Hepatocyte (in vitro differentiated cells): ENCODE measurements around the gene S100A16. TPM values are rescaled to one million over a fixed set of nuclear protein-coding genes. Genes with fewer than 3 reads are reported as not detected.

ENCODE experiments used
- DNase-seq: peaks from one replicate; pipeline ENCODE4 v3.0.0-alpha.2; 2016; ENCODE audit warnings: low spot score
- H2AFZ ChIP-seq: fragments of 200-600 bp; sonication (generic); 2 replicates; pipeline ENCODE4 v1.6.0; 2016; ENCODE audit warnings: antibody characterized with exemption, mild to moderate bottlenecking
- H3K27ac ChIP-seq: fragments of 200-600 bp; sonication (generic); 2 replicates; pipeline ENCODE4 v1.5.1; 2016; ENCODE audit warnings: mild to moderate bottlenecking
- H3K27me3 ChIP-seq: fragments of 200-600 bp; sonication (generic); 2 replicates; pipeline ENCODE4 v1.6.1; 2016
- H3K36me3 ChIP-seq: fragments of 200-600 bp; sonication (generic); replicated peaks from 2 replicates; pipeline ENCODE4 v1.5.1; 2016; ENCODE audit warnings: low read depth; ENCODE audit not compliant: insufficient read depth
- H3K4me1 ChIP-seq: fragments of 200-600 bp; sonication (generic); 2 replicates; pipeline ENCODE4 v1.5.1; 2016; ENCODE audit warnings: mild to moderate bottlenecking, moderate library complexity; ENCODE audit not compliant: insufficient read depth
- H3K4me2 ChIP-seq: fragments of 200-600 bp; sonication (generic); 2 replicates; pipeline ENCODE4 v1.6.0; 2016
- H3K4me3 ChIP-seq: fragments of 200-600 bp; sonication (generic); 2 replicates; pipeline ENCODE4 v1.5.1; 2016; ENCODE audit warnings: mild to moderate bottlenecking
- H3K79me2 ChIP-seq: fragments of 200-600 bp; sonication (generic); 2 replicates; pipeline ENCODE4 v1.6.0; 2017; ENCODE audit warnings: mild to moderate bottlenecking
- H3K9me2 ChIP-seq: fragments of 200-600 bp; sonication (generic); replicated peaks from 2 replicates; pipeline ENCODE4 v1.6.0; 2017; ENCODE audit warnings: mild to moderate bottlenecking; ENCODE audit not compliant: insufficient read depth
- H3K9me3 ChIP-seq: fragments of 200-600 bp; sonication (generic); 2 replicates; pipeline ENCODE4 v1.5.1; 2016; ENCODE audit warnings: low read depth, mild to moderate bottlenecking
- H4K20me1 ChIP-seq: fragments of 200-600 bp; sonication (generic); 2 replicates; pipeline ENCODE4 v1.6.0; 2016; ENCODE audit warnings: mild to moderate bottlenecking; ENCODE audit not compliant: insufficient read depth, poor library complexity, severe bottlenecking
- EZH2 ChIP-seq: fragments of 200-600 bp; sonication (generic); IDR thresholded peaks from 2 replicates; pipeline ENCODE4 v1.6.1; 2016; ENCODE audit warnings: antibody characterized with exemption, mild to moderate bottlenecking, borderline replicate concordance
- EZH2phosphoT487 ChIP-seq: fragments of 200-600 bp; sonication (generic); IDR thresholded peaks from one replicate; pipeline ENCODE4 v1.6.1; 2018; ENCODE audit warnings: antibody characterized with exemption, mild to moderate bottlenecking, low read depth, moderate library complexity; ENCODE audit not compliant: unreplicated experiment, severe bottlenecking
- WGBS: methylation state at CpG from one replicate; pipeline ENCODE4 v1.1.6; 2016; ENCODE audit warnings: low lambda C conversion rate; ENCODE audit errors: missing lambda C conversion rate; 5-methylcytosine and 5-hydroxymethylcytosine counted together
- polyA plus RNA-seq: library from polyadenylated mRNA; unstranded; fragments of >200 nt; fragmentation: Nextera tagmentation; extraction: Ambion mirVana; gene quantifications from 2 replicates; pipeline ENCODE4 v1.2.1, GENCODE V29; 2016
- total RNA-seq: library from RNA; depleted of rRNA; stranded (reverse); fragments of >200 nt; gene quantifications from 2 replicates; pipeline ENCODE4 v1.2.3, GENCODE V29; 2014
- TF ChIP-seq, protein P1 (sequence below): fragments of 200-600 bp; sonication (generic); IDR thresholded peaks from 2 replicates; pipeline ENCODE4 v1.5.1; 2016; ENCODE audit warnings: antibody characterized with exemption, mild to moderate bottlenecking; ENCODE audit not compliant: poor library complexity

The S100A16 gene, protein sequence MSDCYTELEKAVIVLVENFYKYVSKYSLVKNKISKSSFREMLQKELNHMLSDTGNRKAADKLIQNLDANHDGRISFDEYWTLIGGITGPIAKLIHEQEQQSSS
- total RNA-seq (103 and 129 TPM in 2 replicates), polyA plus RNA-seq (134 and 155 TPM in 2 replicates)

DNA sequence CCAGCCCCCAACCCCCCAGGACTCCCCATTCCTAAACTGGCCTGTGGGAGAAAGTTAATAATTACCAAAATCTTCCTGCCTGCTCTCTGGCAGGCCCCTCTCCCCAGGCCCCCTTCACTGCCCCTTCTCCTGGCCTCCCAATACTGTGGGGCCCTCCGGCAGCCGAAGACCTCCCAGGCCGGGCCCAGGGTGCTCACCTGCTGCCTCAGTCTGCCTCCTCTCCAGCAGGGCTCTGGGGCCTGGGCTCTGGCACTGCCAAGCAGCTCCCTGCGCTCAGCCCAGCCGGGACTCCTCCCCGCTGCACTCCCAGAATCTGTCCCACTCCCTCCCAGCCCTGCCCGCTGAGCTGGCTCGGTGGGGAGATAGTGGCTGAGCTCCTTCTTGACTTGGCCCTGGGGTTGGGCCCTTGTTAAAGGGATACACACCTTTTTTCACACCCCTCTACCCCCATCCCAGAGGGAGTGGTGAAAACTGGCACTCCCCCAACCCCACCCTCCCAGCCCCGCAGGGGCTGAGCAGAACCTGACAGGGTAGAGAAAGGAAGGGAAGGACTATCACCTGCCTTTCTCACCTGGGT is at the start of gene S100A16:
S100A16 (minus strand) TSS at position 383 of the 577 bp plus-strand sequence. CDS start 4,986 bp downstream, outside the sequence.
- H3K9me2 ChIP-seq: no peaks in the 10 kb centered on the region
- H3K9me3 ChIP-seq: no peaks in the 10 kb centered on the region
- peak; percentile 82 for DNase-seq
- peak within 1 kb of the TSS; percentile 43 for H2AFZ ChIP-seq
- peaks cover 55% of the 10 kb centered on the region for H3K4me1 ChIP-seq
- H3K4me2 ChIP-seq: peak within 1 kb of the TSS; percentile 76
- H3K27me3 ChIP-seq: no peaks in the 10 kb centered on the region
- no peaks in the 10 kb centered on the region for H4K20me1 ChIP-seq
- H3K79me2 ChIP-seq: peaks cover 34% of the 10 kb centered on the region
- H3K4me3 ChIP-seq: peak within 1 kb of the TSS; percentile 10
- TF ChIP-seq EZH2: no peak
- TF ChIP-seq EZH2phosphoT487: no peak
- TF ChIP-seq, protein P1, sequence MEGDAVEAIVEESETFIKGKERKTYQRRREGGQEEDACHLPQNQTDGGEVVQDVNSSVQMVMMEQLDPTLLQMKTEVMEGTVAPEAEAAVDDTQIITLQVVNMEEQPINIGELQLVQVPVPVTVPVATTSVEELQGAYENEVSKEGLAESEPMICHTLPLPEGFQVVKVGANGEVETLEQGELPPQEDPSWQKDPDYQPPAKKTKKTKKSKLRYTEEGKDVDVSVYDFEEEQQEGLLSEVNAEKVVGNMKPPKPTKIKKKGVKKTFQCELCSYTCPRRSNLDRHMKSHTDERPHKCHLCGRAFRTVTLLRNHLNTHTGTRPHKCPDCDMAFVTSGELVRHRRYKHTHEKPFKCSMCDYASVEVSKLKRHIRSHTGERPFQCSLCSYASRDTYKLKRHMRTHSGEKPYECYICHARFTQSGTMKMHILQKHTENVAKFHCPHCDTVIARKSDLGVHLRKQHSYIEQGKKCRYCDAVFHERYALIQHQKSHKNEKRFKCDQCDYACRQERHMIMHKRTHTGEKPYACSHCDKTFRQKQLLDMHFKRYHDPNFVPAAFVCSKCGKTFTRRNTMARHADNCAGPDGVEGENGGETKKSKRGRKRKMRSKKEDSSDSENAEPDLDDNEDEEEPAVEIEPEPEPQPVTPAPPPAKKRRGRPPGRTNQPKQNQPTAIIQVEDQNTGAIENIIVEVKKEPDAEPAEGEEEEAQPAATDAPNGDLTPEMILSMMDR: no peak
- no peaks in the 10 kb centered on the region for H3K36me3 ChIP-seq
- peak within 1 kb of the TSS; percentile 90 for H3K27ac ChIP-seq
- 19% methylated on average over 9 of the region's 9 CpGs for WGBS

DNA sequence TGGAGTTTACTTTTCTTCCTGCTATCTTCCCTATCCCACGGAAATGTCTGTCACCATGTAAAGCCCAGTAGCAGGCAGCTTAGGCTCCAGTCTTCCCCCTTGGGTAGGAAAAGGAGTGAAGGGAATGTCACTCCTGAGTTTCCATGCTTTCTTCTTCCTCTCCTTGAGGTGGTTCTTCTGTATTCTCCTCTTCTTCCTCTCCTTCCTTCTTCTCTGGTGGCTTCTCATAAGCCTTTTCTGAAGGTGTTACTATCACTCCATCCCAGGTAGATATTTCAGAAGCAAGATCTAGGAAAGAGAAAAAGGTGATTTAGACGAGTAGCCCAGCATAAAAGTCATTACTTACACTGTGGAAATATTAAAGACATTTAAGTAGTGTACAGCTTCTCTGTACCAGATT is 49.3 kb upstream of the S100A16 start:
- H3K36me3 ChIP-seq: no peaks in the 10 kb centered on the region
- WGBS: 68% methylated on average over 2 of the region's 2 CpGs

DNA sequence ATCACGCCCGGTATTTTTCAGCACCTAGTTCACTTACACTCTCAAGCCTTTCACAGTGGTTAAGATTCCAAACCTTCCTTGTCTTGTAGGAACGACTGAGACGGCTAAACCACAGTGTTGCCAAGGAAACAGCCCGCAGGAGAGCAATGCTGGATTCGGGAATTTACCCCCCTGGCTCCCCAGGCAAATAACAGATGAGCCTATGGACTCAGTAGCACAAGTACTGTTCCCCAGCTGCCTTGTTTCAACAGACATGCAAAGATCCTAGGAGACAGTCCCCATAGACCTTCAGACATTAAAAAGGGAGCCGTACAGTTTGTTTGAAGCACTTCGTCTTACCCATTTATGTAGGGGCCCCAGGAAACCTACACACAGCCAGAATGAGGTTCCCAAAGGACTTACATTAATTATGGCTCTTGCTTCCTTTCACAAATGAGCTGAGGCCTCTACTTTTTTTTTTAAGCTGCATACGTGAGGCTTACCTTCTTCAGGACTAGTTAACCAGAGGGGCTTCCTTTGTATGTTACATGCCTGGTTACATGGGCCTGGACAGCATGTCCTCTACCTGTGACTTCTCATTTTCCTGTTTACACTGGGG is 48.3 kb upstream of the S100A16 start:
- Histone ChIP-seq H3K36me3 (no peaks in the 10 kb centered on the region), H3K27me3 (no peaks in the 10 kb centered on the region), H3K9me2 (no peaks in the 10 kb centered on the region), H3K79me2 (peaks cover 17% of the 10 kb centered on the region), H3K4me3 (no peak overlapping the region), H4K20me1 (no peaks in the 10 kb centered on the region), H2AFZ (no peak overlapping the region), H3K4me1 (peaks cover 5% of the 10 kb centered on the region), H3K27ac (no peak overlapping the region), H3K9me3 (no peaks in the 10 kb centered on the region), H3K4me2 (no peak overlapping the region)
- DNase-seq: no peak
- TF ChIP-seq EZH2 (no peak), EZH2phosphoT487 (no peak)
- TF ChIP-seq, protein P1: no peak
- WGBS: 81% methylated on average over 9 of the region's 9 CpGs

More for the DNA sequence above, 49.3 kb upstream of the S100A16 start:
- DNase-seq: no peak
- TF ChIP-seq EZH2: no peak
- TF ChIP-seq, protein P1: no peak
- no peak for TF ChIP-seq EZH2phosphoT487
- peaks cover 17% of the 10 kb centered on the region for H3K79me2 ChIP-seq
- H3K9me3 ChIP-seq: no peaks in the 10 kb centered on the region
- H3K4me2 ChIP-seq: no peak overlapping the region
- H3K27me3 ChIP-seq: no peaks in the 10 kb centered on the region
- H3K9me2 ChIP-seq: no peaks in the 10 kb centered on the region
- H2AFZ ChIP-seq: no peak overlapping the region
- no peaks in the 10 kb centered on the region for H4K20me1 ChIP-seq
- no peak overlapping the region for H3K27ac ChIP-seq
- H3K4me3 ChIP-seq: no peak overlapping the region
- peaks cover 5% of the 10 kb centered on the region for H3K4me1 ChIP-seq
